Fibroblast of gingiva (primary cell): ENCODE results near the gene MRPL14.
A peak's percentile ranks its signal among the peaks of the same experiment; 100 is the strongest.

Experiments
- DNase-seq: peaks from one replicate; pipeline ENCODE4 v3.0.0-alpha.2; 2011; ENCODE audit warnings: low read depth

The MRPL14 gene

GRCh38 chr6:44078827-44079671 lies 48.2 kb downstream of the MRPL14 start:
- DNase-seq: peak; percentile 50

GRCh38 chr6:44078219-44078826 lies 48.9 kb downstream of the MRPL14 start:
- DNase-seq: no peak

GRCh38 chr6:44077214-44077946 lies 49.9 kb downstream of the MRPL14 start:
- DNase-seq: no peak

GRCh38 chr6:44076356-44077213 lies 50.7 kb downstream of the MRPL14 start:
- no peak for DNase-seq

GRCh38 chr6:44075647-44076355 lies 51.5 kb downstream of the MRPL14 start:
- no peak for DNase-seq

- DNase-seq: no peak
Observed at GRCh38 chr6:44074813-44075646, 52.2 kb downstream of the MRPL14 start.

- peak; percentile 65 for DNase-seq
Observed at GRCh38 chr6:44074439-44074812, 52.8 kb downstream of the MRPL14 start.

GRCh38 chr6:44073612-44074438 lies 53.4 kb downstream of the MRPL14 start:
- no peak for DNase-seq

GRCh38 chr6:44072959-44073611 lies 54.2 kb downstream of the MRPL14 start:
- DNase-seq: peak; percentile 69

- DNase-seq: no peak
Observed at GRCh38 chr6:44072452-44072958, 54.7 kb downstream of the MRPL14 start.

GRCh38 chr6:44071670-44072451 lies 55.4 kb downstream of the MRPL14 start:
- peak; percentile 69 for DNase-seq

GRCh38 chr6:44068607-44069296 lies 58.5 kb downstream of the MRPL14 start:
- DNase-seq: no peak

GRCh38 chr6:44067173-44068139 lies 59.8 kb downstream of the MRPL14 start:
- no peak for DNase-seq

GRCh38 chr6:44066394-44067172 lies 60.7 kb downstream of the MRPL14 start:
- no peak for DNase-seq

- DNase-seq: no peak
Observed at GRCh38 chr6:44065443-44066140, 61.7 kb downstream of the MRPL14 start.
